Stimulated activated CD4-positive, alpha-beta T cell treated with anti-CD3 and anti-CD28 coated beads, Interleukin-12 subunit alpha, Interleukin-12 subunit beta, amount 100 ng/mL, for 48 hours (primary cell): ENCODE results near the gene HNRNPA2B1.
"Not testable (repeated sequence)": the region's sequence is repeated elsewhere in the genome, so short reads cannot be mapped to it uniquely, and the experiment has no call there.

Source experiments
- DNase-seq, 3 donors: peaks; one replicate each; pipeline ENCODE4 v3.0.0-alpha.2; 2020; ENCODE audit warnings: low read depth in 2 of 3, low spot score in 1 of 3

HNRNPA2B1 gene

GRCh38 chr7:26166684-26167266, 33.8 kb downstream of the HNRNPA2B1 start:
- DNase-seq = no peak

DNA sequence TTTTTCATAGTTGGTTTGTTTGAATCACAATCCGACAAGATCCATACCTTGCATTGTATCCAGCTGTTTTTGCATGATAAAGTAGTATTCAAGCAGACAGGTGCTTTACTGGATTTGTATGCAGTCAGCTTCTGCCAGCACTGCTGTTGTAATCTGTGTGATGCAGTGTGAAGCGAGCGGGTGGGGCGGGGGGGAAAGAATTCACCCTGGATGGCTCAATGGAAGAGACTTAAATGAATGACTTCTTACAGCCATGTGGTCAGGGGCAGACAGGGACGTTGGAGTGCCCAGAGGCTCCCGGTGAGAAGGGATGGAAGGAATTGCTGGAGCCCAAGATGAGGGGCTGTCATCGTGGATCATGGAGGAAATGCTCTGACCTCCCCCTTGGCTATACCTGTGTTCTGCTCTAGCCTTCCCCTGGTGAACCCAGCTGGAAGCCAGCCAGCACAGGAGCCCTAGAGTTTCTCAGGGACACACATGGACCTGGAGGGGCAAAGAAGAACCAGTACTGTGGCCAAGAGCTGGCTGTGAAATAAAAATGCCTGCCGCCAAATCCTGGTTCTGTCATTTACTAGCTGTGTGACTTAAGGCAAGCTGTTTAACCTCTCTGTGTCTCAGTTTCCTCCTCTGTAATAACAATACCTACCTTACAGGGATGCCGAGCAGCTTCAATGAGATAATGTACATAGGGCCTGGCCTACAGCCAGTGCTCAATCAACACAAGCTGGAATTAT, 34.4 kb downstream of the HNRNPA2B1 start:
- no peak for DNase-seq

GRCh38 chr7:26163804-26164203, 36.7 kb downstream of the HNRNPA2B1 start:
- not testable (repeated sequence) for DNase-seq

DNA sequence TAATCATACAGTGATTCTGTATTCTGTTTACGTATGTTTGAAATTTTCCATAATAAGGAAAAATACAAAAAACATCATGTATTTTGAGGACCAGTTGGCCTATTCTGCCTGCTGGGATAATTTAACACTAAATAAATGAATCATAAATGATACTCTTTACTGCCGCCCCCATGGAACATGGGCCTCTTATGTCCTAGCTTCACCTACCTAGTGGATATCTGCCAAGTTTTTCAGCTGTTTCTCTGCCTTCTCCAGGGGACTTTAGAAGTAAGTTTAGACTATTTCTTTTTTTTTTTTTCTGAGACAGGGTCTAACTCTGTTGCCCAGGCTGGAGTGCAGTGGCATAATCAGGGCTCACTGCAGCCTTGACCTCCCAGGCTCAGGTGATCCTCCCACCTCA, 38.1 kb downstream of the HNRNPA2B1 start:
- DNase-seq = no peak

- no peak for DNase-seq
Observed at GRCh38 chr7:26160896-26161295, 39.6 kb downstream of the HNRNPA2B1 start.

GRCh38 chr7:26159243-26159642, 41.3 kb downstream of the HNRNPA2B1 start:
- DNase-seq = no peak

- DNase-seq = no peak
Observed at GRCh38 chr7:26157520-26158105, 42.9 kb downstream of the HNRNPA2B1 start.

DNA sequence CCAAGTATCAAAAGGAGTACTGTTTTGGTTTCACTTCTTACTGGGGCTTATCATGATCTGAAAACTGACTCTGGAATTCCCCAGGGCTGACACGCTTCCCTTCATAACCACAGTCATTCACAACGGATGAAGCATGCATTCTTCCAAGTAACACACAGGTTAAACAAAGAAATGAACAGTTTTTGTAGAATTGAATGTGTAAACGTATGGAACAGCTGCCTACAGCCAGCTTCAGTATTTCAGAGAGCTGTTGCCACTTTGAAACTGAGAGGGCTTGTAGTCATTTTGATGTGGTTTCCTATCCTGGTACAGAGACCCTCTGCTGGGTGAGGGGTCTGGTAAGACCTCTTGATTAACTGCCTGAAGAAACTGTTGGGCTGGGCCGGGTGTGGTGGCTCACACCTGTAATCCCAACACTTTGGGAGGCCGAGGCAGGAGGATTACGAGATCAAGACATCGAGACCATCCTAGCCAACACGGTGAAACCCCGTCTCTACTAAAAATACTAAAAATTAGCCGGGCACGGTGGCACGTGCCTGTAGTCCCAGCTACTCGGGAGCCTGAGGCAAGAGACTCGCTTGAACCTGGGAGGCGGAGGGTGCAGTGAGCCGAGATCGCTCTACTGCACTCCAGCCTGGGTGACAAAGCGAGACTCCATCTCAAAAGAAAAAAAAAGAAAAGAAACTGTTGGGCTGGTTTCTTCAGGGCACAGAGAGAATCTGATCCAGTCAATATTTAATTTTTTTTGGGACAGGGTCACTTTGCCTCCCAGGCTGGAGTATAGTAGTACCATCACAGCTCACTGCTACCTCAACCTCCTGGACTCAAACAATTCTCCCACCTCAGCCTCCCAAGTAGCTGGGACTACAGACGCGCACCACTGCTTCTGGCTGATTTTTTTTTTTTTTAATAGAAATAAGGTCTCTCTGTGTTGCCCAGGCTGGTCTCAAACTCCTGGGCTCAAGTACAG, 43.8 kb downstream of the HNRNPA2B1 start:
- DNase-seq = no peak

- DNase-seq = no peak
Observed at GRCh38 chr7:26155531-26156375, 44.8 kb downstream of the HNRNPA2B1 start.

GRCh38 chr7:26153823-26154783, 46.4 kb downstream of the HNRNPA2B1 start:
- peak in 1 of 3 donors; percentile 23 for DNase-seq

- peak in 1 of 3 donors; percentile 34 for DNase-seq
Observed at GRCh38 chr7:26153241-26153822, 47.2 kb downstream of the HNRNPA2B1 start.

DNA sequence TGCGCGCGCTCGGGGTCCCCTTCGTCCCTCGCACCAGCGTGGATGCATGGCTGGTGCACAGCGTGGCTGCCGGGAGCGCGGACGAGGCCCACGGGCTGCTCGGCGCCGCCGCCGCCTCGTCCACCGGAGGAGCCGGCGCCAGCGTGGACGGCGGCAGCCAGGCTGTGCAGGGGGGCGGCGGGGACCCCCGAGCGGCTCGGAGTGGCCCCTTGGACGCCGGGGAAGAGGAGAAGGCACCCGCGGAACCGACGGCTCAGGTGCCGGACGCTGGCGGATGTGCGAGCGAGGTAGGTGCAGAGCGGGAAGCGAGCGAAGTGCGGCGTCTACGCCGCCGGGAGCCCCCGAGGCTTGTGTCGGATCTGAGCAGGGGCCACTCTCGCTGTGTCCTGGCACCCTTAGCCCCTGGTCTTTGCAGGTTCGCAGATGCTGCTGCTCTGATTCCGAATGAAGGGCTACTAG, 47.7 kb downstream of the HNRNPA2B1 start:
- peak in 1 of 3 donors; percentile 28 for DNase-seq

DNA sequence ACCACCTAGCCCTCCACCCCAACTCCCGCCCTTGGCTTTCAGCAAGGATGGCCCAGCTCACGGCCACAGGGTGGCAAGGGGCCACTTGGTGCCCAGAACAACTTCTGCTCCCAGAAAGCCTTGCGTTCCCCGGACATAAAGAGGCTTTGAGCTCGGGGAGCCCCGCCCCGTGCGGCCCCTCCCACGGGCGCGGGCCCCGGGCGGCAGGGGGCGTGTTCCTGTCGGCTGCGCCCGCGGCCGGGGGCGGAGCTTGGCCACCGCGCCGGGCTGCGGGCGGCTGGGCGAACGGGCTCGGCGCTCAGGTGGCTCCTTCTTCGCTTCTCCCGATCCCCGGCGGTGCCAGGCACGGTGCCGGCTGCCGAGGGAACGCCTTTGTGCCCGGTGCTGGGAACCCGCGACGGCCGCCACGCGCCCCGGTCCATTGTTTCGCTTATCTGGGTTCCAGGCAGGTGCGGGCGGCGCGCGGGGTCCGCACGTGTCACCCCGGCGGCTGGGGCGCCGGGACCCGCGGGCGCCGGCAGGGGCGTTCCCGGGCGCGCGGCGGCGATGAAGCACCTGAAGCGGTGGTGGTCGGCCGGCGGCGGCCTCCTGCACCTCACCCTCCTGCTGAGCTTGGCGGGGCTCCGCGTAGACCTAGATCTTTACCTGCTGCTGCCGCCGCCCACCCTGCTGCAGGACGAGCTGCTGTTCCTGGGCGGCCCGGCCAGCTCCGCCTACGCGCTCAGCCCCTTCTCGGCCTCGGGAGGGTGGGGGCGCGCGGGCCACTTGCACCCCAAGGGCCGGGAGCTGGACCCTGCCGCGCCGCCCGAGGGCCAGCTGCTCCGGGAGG, 48.4 kb downstream of the HNRNPA2B1 start, which contains the start of gene NFE2L3:
NFE2L3 (plus strand) TSS at position 246 of the 829 bp plus-strand sequence; CDS start at position 547, 301 bp downstream.
- DNase-seq = peak; percentile 71 to 80 (median 74)

GRCh38 chr7:26151650-26151952, 48.9 kb downstream of the HNRNPA2B1 start:
- no peak for DNase-seq

- DNase-seq = no peak
Observed at GRCh38 chr7:26151096-26151495, 49.5 kb downstream of the HNRNPA2B1 start.

DNA sequence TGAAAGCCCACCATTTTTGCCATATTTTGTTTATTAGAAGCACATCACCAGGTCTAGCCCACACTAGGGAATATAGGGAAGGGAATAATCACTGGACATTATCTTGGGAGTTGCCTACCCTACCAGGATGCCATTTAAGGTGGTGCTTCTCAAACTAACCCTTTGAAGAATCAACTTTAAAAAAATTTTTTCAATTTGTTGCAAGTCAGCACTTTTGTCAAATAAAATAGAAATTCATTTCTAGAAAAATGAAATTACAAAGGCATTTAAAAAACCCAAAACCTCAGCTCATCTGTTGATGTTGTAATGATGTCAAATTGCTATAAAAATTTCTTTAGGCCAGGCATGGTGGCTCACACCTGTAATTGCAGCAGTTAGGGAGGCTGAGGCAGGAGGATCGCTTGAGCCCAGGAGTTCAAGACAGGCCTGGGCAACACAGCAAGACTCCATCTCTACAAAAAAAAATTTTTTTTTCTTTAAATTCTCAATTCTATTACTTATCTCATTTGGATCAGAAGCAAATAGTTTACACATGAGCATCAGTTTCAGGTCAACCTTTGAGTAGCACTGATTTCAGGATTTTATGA, 51.1 kb downstream of the HNRNPA2B1 start:
- DNase-seq = no peak

DNA sequence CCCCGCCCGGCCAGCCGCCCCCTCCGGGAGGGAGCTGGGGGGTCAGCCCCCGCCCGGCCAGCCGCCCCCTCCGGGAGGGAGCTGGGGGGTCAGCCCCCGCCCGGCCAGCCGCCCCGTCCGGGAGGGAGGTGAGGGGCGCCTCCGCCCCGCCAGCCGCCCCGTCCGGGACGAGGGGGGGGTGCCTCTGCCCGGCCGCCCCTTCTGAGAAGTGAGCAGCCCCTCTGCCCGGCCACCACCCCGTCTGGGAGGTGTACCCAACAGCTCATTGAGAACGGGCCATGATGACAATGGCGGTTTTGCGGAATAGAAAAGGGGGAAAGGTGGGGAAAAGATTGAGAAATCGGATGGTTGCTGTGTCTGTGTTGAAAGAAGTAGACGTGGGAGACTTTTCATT, 52.2 kb downstream of the HNRNPA2B1 start:
- DNase-seq = not testable (repeated sequence)
